Psoas muscle (tissue), 8 donors: ENCODE data around the gene PRPF40B. TPM values are rescaled to one million over a fixed set of nuclear protein-coding genes. Genes with fewer than 3 reads are reported as not detected.

Experiments
- ATAC-seq, 4 donors: fragments of 200-7000 bp; cut with Tn5 transposase; one replicate each; pipeline ENCODE4 v1.9.1; 2020; ENCODE audit warnings: moderate library complexity in 3 of 4, mild to moderate bottlenecking in 2 of 4
- DNase-seq, 2 donors: peaks; one replicate each; pipeline ENCODE4 v3.0.0-alpha.2; 2020
- H3K27ac ChIP-seq: fragments of 200-600 bp; one replicate; pipeline ENCODE4 v1.8.0; 2022
- H3K27me3 ChIP-seq, 3 donors: fragments of 200-600 bp in 1 of 3; one replicate each; pipeline versions ENCODE4 v1.6.1 to v1.8.0; 2013 to 2022; ENCODE audit warnings: low read length in 2 of 3, mild to moderate bottlenecking in 2 of 3, moderate library complexity in 1 of 3; ENCODE audit not compliant: insufficient read depth in 3 of 3
- H3K36me3 ChIP-seq, 2 donors: fragments of 200-600 bp in 1 of 2; one replicate each; pipeline versions ENCODE4 v1.6.1 to v1.8.0; 2013 to 2022; ENCODE audit warnings: low read depth in 1 of 2, mild to moderate bottlenecking in 1 of 2, moderate library complexity in 1 of 2; ENCODE audit not compliant: insufficient read depth in 1 of 2
- H3K4me1 ChIP-seq: fragments of 200-600 bp; one replicate; pipeline ENCODE4 v1.8.0; 2022
- H3K4me3 ChIP-seq: fragments of 200-600 bp; one replicate; pipeline ENCODE4 v1.8.0; 2022; ENCODE audit warnings: mild to moderate bottlenecking
- H3K9me3 ChIP-seq: fragments of 200-600 bp; one replicate; pipeline ENCODE4 v1.8.0; 2022
- CTCF ChIP-seq: fragments of 200-600 bp; IDR thresholded peaks from one replicate; pipeline ENCODE4 v1.8.0; 2022; ENCODE audit warnings: antibody characterized with exemption
- WGBS, 3 donors: extraction: QIAGEN DNeasy Blood & Tissue Kit; methylation state at CpG; one replicate each; pipeline versions ENCODE4 v1.1.6 to v1.1.7; 2013; 5-methylcytosine and 5-hydroxymethylcytosine counted together
- intact Hi-C, 2 donors: fragments of 100-400 bp; cut with DNase I; formaldehyde crosslinking; loops; one replicate each; pipeline versions ENCODE4 v1.11.0 to v1.14.2; 2022
- polyA plus RNA-seq, 3 donors: library from polyadenylated mRNA; stranded (reverse); fragments of 200-250 nt; gene quantifications; one replicate each; pipeline ENCODE4 v1.2.3, GENCODE V29; 2013
- total RNA-seq, 4 donors: library from RNA; stranded (reverse); fragmentation: NEBNext Ultra II Directional in 2 of 4; extraction: Animal tissue kit (Norgen Biotek cat#: 25700) in 2 of 4; gene quantifications; one replicate each; pipeline versions ENCODE4 v1.2.1 to v1.2.4, GENCODE V29; 2021 to 2023
- donor health status: healthy with polysubstance abuse.
- donor health status: DM: no; HTN: no; CAD: no; lungs with moderate emphysema.
- donor health status: Bipolar disorder and iron deficiency.
- donor health status: healthy.
- donor health status: DM: yes; HTN: yes; CAD: no.
- donor health status: DM: no; HTN: no; CAD: no.
- donor health status: DM: no; HTN: no; CAD: no.
- donor health status: DM: yes; HTN: yes; CAD: no.

PRPF40B gene
- total and polyA plus RNA-seq, 7 donors: 10.1 to 26.1 (median 24.5) TPM

- no peaks in the 10 kb centered on the region for H3K27me3 ChIP-seq
- ATAC-seq: no peak
- 47 to 63% (median 49%) methylated on average over 2 of the region's 2 CpGs for WGBS, 3 donors
- H3K4me1 ChIP-seq: peaks cover 41% of the 10 kb centered on the region
- H3K36me3 ChIP-seq: no peaks in the 10 kb centered on the region
- H3K4me3 ChIP-seq: no peak overlapping the region
- H3K9me3 ChIP-seq: no peaks in the 10 kb centered on the region
- DNase-seq: no peak
- intact Hi-C loops: no loop called here
- no peak overlapping the region for H3K27ac ChIP-seq
- no peak for TF ChIP-seq CTCF
These were observed 42.0 kb downstream of the PRPF40B start for GRCh38 chr12:49665384-49665783.

- Histone ChIP-seq H3K27ac (no peak overlapping the region), H3K9me3 (no peaks in the 10 kb centered on the region), H3K4me1 (peaks cover 48% of the 10 kb centered on the region), H3K27me3 (no peaks in the 10 kb centered on the region), H3K4me3 (no peak overlapping the region), H3K36me3 (no peaks in the 10 kb centered on the region)
- no peak for DNase-seq
- intact Hi-C loops: no loop called here
- WGBS, 3 donors: 86 to 91% (median 91%) methylated on average over 4 of the region's 4 CpGs
- TF ChIP-seq CTCF: no peak
- ATAC-seq: no peak
These were observed 42.8 kb downstream of the PRPF40B start for GRCh38 chr12:49666176-49666575.

GRCh38 chr12:49667325-49668090 lies 44.1 kb downstream of the PRPF40B start:
- WGBS, 3 donors: 75 to 85% (median 75%) methylated on average over 2 of the region's 2 CpGs
- no peak for TF ChIP-seq CTCF
- no peaks in the 10 kb centered on the region for H3K36me3 ChIP-seq
- H3K27me3 ChIP-seq: no peaks in the 10 kb centered on the region
- peaks cover 53% of the 10 kb centered on the region for H3K4me1 ChIP-seq
- no peak overlapping the region for H3K4me3 ChIP-seq
- no peak for DNase-seq
- no peak overlapping the region for H3K27ac ChIP-seq
- peak in 1 of 4 donors; percentile 65 for ATAC-seq
- no peaks in the 10 kb centered on the region for H3K9me3 ChIP-seq
- intact Hi-C loops: no loop called here

GRCh38 chr12:49669796-49670195 lies 46.4 kb downstream of the PRPF40B start:
- H3K4me1 ChIP-seq: peaks cover 52% of the 10 kb centered on the region
- intact Hi-C loops: loop anchor here in 1 of 2 donors (5.0 kb wide), 1 partner anchor 38 kb away; the partner anchor contains the start of gene FMNL3

More at GRCh38 chr12:49669796-49670195, 46.4 kb downstream of the PRPF40B start:
- H3K27ac ChIP-seq: no peak overlapping the region
- no peak for DNase-seq
- H3K9me3 ChIP-seq: no peaks in the 10 kb centered on the region
- WGBS, 3 donors: 76 to 100% (median 87%) methylated on average over 4 of the region's 4 CpGs
- no peak for ATAC-seq
- no peak for TF ChIP-seq CTCF
- H3K27me3 ChIP-seq: no peaks in the 10 kb centered on the region
- H3K4me3 ChIP-seq: no peak overlapping the region
- H3K36me3 ChIP-seq: no peaks in the 10 kb centered on the region
